ENCODE results near the gene TRERF1.
"Not testable (repeated sequence)": the region's sequence is repeated elsewhere in the genome, so short reads cannot be mapped to it uniquely, and the experiment has no call there.

TRERF1 gene

GRCh38 chr6:42204768-42205282, 246.9 kb downstream of the TRERF1 start:
- in situ Hi-C loops (cut with MboI; ENCODE audit: low sequenced_read_pairs), result no loop called here

- in situ Hi-C loops (cut with MboI; ENCODE audit: low sequenced_read_pairs), result no loop called here
Measured at GRCh38 chr6:42203183-42203582, 248.5 kb downstream of the TRERF1 start.

GRCh38 chr6:42202131-42202915, 249.4 kb downstream of the TRERF1 start:
- in situ Hi-C loops (cut with MboI; ENCODE audit: low sequenced_read_pairs), result not testable (repeated sequence)

DNA sequence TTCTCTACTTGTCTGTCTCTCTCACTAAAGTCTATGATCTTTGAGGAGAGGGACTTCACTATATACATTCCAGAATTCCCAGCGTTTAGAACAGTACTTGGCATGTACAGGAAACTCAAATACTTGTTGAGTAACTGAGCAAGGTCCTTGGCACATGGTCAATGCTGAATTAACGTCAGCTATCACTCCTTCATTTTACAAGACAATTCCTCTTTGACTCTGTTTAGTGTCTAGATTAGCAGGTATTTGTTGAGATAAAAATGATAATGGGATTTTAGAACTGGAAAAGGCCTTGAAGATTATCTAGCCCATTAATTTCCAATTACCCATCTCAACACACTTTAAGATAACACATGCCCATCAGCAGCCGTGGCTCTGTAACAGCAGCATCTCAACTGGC, 250.3 kb downstream of the TRERF1 start:
- in situ Hi-C loops (cut with MboI; ENCODE audit: low sequenced_read_pairs), result no loop called here

GRCh38 chr6:42200035-42200434, 251.7 kb downstream of the TRERF1 start:
- in situ Hi-C loops (cut with MboI; ENCODE audit: low sequenced_read_pairs), result no loop called here

DNA sequence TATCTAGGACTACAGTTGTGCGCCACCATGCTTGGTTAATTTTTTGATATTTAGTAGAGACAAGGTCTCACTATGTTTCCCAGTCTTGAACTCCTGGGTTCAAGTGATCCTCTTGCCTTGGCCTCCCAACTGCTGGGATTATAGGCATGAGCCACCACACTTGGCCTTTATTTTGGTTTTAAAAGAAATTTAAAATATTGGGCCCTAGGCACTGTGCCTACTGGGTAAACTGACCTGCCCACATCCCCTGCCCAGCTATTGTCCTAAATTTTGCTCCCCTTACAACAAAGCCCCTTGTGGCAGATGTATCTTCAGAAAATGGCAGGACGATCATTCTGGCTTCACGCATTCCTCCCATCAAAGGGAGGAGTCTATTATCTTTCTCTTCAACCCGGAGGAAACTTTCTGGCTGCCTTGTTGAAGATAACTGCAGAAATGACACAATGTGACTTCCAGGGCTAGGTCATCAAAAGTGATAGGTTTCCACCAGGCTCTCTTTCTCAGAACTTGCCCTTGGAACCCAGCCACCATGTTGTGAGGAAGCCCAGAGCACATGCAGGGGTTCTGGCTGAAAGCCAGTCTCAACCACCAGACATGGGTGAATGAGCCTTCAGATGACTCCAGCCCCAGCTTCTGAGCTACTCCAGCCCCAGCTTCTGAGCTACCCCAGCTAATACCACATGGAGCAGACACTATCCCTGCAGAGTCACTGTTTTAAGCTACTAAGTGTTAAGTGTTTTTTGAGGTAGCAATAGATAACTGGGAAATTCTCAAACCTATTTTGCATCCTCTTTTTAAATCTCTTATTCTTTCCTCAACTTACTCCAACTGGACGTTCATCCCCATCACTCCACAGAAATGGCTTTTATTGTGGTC, 252.4 kb downstream of the TRERF1 start:
- in situ Hi-C loops (cut with MboI; ENCODE audit: low sequenced_read_pairs), result no loop called here

GRCh38 chr6:42197555-42198362, 254.0 kb downstream of the TRERF1 start:
- in situ Hi-C loops (cut with MboI; ENCODE audit: low sequenced_read_pairs), result no loop called here

- in situ Hi-C loops (cut with MboI; ENCODE audit: low sequenced_read_pairs), result no loop called here
Measured at GRCh38 chr6:42195415-42195814, 256.3 kb downstream of the TRERF1 start.

GRCh38 chr6:42194056-42194455, 257.7 kb downstream of the TRERF1 start:
- in situ Hi-C loops (cut with MboI; ENCODE audit: low sequenced_read_pairs), result no loop called here

GRCh38 chr6:42193491-42193894, 258.2 kb downstream of the TRERF1 start:
- in situ Hi-C loops (cut with MboI; ENCODE audit: low sequenced_read_pairs), result no loop called here

DNA sequence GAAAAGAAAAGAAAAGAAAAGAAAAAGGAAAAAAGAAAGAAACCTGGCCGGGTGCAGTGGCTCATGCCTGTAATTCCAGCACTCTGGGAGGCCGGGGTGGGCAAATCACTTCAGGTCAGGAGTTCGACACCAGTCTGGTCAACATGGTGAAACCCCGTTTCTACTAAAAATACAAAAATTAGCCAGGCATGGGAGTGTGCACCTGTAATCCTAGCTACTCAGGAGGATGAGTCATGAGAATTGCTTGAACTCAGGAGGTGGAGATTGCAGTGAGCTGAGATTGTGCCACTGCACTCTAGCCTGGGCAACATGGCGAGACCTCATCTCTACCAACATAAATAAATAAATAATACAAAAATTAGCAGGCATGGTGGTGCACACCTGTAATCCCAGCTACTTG, 259.3 kb downstream of the TRERF1 start:
- in situ Hi-C loops (cut with MboI; ENCODE audit: low sequenced_read_pairs), result not testable (repeated sequence)

DNA sequence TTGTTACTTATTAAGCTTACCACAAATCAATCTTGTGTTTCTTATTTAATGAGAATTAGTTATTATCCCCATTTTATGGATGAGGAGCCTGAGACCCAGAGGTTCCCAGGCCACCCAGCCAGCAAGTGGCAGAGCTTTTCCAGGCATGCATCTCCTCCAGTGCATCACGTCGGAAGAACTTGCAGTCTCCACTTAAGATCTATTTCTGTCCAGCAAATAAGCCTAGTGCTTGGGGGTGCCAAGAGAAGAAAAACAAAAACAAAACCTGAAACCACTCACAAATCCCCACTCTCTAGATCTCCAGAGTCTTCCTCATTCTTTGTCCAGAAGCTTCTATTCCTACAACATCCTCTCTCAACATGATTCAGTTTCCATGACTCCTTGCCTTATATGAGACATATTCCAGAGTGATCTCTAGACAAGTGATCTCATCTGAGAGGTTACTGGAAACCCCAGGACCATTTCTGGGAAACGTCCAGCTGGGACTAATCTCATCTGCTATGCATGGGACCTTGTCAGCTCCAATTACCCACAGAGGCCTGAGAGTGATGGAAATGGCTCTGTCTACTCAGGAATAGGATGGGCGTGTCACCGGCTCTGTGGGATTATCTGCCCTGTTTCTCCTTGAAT, 261.1 kb downstream of the TRERF1 start:
- in situ Hi-C loops (cut with MboI; ENCODE audit: low sequenced_read_pairs), result no loop called here

GRCh38 chr6:42188406-42188805, 263.3 kb downstream of the TRERF1 start:
- in situ Hi-C loops (cut with MboI; ENCODE audit: low sequenced_read_pairs), result no loop called here

GRCh38 chr6:42185597-42185996, 266.1 kb downstream of the TRERF1 start:
- in situ Hi-C loops (cut with MboI; ENCODE audit: low sequenced_read_pairs), result no loop called here

DNA sequence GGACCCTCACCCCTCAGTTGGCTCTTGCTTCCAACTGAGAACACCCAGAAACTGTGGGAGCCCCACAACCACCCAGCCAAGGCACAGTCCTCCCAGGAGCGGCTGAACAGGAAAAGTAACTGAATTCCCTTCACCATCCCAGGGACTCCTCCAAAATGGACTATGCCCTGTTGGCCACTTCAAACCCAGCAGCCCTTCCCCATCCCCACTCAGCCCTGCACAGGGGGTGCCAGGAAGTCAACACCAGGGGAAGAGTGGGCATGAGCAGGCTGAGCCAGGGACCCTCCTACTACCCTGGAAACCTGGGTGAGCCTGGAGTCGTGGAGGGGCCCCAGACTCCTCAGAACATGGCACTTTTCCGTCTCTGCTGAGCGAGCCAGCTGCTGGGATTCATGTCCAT, 267.3 kb downstream of the TRERF1 start:
- in situ Hi-C loops (cut with MboI; ENCODE audit: low sequenced_read_pairs), result no loop called here

DNA sequence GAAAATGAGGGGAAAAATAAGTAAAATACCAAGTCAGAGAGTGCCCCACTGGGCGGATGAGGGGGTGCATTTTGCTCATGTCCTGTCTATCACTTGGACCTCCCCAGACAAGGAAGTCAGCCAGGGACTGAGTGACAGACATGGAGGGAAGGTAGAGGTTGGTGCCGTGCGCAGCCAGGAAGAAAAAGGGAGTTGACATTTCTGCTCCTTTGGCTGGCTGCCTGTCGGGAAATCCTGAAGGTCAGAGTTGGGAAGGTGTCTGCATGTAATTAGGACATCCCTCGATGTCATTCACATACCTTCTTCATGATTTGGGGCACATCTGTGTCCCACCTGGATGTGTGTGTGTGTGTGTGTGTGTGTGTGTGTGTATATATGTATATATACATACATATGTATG, 269.6 kb downstream of the TRERF1 start:
- in situ Hi-C loops (cut with MboI; ENCODE audit: low sequenced_read_pairs), result no loop called here

DNA sequence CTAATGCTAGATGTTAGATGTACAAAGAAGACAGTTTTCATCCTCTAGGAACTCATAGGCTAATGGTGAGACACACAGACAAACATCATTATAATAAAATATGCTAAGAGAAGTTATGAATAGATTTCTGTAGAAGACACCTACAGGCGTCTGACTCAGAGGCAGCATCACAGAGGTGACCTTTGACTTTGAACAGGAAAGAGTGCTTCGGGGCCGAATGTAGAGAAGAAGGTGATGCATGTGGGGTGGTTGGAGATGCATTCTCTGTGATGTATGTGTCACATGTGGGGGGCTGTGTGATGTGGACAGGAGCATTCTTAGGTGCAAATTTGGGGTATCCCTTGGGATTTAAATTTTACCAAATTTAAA, 271.8 kb downstream of the TRERF1 start:
- in situ Hi-C loops (cut with MboI; ENCODE audit: low sequenced_read_pairs), result no loop called here

DNA sequence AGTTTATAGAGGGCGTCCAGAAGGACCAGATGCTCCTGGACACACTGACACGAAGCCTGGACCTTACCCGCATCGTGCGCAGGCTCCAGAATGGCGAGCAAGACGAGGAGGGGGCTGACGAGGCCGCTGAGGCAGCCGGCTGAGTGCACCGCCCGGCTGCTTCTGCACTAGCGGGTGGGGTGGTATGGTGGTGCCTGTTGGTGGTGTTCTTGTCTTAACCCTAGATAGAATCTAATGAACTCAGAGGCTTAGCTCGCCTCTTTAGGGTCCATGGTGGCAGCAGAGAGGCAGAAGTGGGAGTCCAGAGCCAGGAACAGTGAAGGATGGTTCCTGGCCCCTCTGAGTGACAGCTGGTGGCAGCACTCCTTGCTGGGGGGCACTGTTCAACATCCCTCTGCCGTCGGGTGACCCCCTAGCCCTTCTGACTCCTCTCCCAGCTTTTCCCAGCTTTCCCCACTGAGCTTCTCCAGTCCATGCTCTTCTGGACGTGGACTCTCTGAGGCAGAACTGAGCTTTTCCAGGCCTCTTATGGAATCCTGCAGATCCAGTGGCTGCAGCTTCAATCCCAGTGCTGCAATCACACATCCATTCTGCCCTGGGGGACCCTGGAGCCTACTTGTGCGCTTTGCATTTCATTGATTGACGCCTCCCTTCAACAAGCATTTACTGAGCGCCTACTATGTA, 272.3 kb downstream of the TRERF1 start:
- in situ Hi-C loops (cut with MboI; ENCODE audit: low sequenced_read_pairs), result no loop called here

DNA sequence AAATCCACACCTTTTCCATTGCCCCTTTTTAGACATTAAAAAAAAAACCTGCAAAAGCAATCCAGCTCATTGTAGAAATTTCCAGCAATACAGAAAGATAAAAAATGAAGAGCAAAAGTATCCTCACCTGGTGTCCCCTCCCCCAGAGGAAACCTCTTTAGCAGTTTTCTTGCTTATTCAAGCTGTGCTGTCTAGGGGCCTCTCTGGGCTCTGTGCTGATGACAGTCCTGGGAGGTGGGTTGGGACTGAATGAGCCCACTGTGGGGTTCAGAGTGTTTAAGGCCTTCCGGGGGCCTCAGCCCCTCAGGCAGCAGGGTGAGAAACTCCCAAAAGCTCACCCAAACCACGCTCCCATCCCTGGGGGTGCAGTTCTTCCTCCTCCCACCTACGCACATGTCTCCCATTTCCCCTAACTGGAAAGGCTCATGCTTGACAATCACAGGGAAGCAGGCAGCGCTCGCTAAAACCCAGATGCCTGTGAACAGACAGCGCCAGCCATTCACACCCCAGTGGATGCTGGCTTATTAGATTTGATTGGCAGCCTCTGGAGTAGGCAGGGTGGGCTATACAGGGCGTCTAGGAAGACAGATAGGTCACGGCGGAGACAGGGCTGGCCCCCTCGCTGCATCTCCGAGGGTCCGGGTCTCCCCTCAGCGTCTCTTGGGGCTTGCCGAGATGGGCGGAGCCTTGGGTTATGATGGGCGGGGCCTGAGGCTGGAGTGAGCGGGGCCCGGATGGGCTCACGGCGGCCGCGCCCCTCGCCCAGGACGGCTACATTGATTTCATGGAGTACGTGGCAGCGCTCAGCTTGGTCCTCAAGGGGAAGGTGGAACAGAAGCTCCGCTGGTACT, 274.0 kb downstream of the TRERF1 start:
- in situ Hi-C loops (cut with MboI; ENCODE audit: low sequenced_read_pairs), result no loop called here
